NCI-H187 treated with DMSO at 0.1 percent for 48 hours (cell line): ENCODE data around the gene PALLD.

Experiments used
- DNase-seq: peaks from one replicate; lab custom pipeline; 2025; lab: John Stamatoyannopoulos, UW

PALLD gene

GRCh38 chr4:168593399-168593798 lies 96.5 kb downstream of the PALLD start:
- no peak for DNase-seq

- no peak for DNase-seq
Observed at GRCh38 chr4:168594121-168594520, 97.3 kb downstream of the PALLD start.

- no peak for DNase-seq
Observed at GRCh38 chr4:168598191-168598590, 101.3 kb downstream of the PALLD start.

- no peak for DNase-seq
Observed at GRCh38 chr4:168600796-168601583, 104.1 kb downstream of the PALLD start.

GRCh38 chr4:168601899-168602298 lies 105.0 kb downstream of the PALLD start:
- no peak for DNase-seq

- no peak for DNase-seq
Observed at GRCh38 chr4:168604496-168605373, 107.9 kb downstream of the PALLD start.

GRCh38 chr4:168605411-168605810 lies 108.6 kb downstream of the PALLD start:
- no peak for DNase-seq

- no peak for DNase-seq
Observed at GRCh38 chr4:168607215-168607614, 110.4 kb downstream of the PALLD start.

- DNase-seq, result no peak
Observed at GRCh38 chr4:168608771-168609170, 111.9 kb downstream of the PALLD start.

- no peak for DNase-seq
Observed at GRCh38 chr4:168609369-168609768, 112.5 kb downstream of the PALLD start.

GRCh38 chr4:168610911-168611530 lies 114.2 kb downstream of the PALLD start:
- no peak for DNase-seq

GRCh38 chr4:168612450-168613135 lies 115.7 kb downstream of the PALLD start:
- no peak for DNase-seq

GRCh38 chr4:168613869-168614268 lies 117.0 kb downstream of the PALLD start:
- DNase-seq, result no peak

- no peak for DNase-seq
Observed at GRCh38 chr4:168614281-168615057, 117.6 kb downstream of the PALLD start.

GRCh38 chr4:168615294-168616065 lies 118.6 kb downstream of the PALLD start:
- DNase-seq, result no peak

- DNase-seq, result no peak
Observed at GRCh38 chr4:168618577-168619265, 121.9 kb downstream of the PALLD start.

GRCh38 chr4:168619266-168619631 lies 122.4 kb downstream of the PALLD start:
- DNase-seq, result no peak

- DNase-seq, result no peak
Observed at GRCh38 chr4:168621806-168622589, 125.1 kb downstream of the PALLD start.

GRCh38 chr4:168622600-168622999 lies 125.7 kb downstream of the PALLD start:
- DNase-seq, result no peak
